ENCODE measurements around the gene ZFAND6.
A peak's percentile ranks its signal among the peaks of the same experiment; 100 is the strongest.

ZFAND6 gene

DNA sequence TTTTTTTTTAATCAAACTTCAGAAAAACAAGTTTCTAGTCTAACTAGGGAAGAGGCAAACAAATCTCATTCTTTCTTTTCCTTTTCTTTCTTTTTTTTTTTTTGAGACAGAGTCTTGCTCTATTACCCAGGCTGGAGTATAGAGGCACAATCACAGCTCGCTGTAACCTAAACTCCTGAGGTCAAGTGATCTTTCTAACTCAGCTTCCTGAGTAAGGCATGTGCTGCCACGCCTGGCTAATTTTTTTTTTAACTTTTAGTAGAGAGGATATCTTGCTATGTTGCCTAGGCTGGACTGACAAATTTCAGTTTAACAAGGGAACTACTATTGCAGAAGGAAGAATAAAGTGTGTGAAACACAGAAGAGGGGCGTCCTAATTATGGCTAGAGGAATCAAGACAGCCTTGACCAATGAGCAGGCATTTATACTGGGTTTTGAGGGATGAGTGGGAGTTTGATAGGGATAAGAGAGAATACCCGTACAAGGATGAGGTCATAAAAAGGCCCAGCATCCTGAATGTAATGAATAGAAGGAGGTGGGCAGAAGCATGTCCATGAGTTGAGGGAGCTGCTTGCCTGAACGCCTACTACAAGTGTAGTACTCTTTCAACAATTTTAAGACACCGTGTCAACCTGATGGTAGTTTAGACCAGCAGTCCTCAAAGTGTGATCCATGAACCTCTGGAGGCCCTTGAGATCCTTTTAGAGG is 6.7 kb upstream of the ZFAND6 start:
- DNase-seq (ENCODE audit: low spot score) = no peak

DNA sequence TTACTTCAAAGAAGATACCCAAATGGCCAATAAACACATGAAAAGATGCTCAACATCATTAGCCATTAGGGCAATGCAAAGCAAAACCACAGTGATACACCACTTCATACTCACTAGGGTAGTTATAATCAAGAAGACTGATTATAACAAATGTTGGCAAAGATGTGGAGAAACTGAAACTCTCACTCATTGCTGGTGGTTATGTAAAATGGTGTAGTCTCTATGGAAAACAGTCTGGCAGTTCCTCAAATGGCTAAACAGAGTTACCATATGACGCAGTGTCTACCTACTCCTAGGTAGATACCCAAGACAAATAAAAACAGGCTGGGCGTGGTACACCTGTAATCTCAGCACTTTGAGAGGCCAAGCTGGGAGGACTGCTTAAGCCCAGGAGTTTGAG is 3.5 kb upstream of the ZFAND6 start:
- no peak for DNase-seq (ENCODE audit: low spot score)

DNA sequence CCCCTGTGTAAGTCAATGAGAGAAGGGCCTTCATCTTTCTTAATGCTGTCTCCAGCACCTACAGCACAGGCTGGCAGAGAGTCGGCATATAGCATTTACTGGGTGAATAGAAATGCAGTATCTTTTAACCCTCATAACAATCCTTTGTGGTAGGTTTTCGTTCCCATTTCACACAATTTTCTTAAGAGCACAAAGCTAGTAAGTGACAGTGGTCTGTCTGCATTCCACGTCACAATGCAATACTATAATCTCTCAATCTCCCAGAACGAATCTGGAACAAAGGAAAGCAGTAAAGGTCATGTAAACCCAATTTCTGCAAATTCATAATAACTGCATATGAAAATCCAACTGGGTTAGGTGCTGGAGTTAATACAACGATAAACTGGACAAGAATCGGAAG is 1.4 kb upstream of the ZFAND6 start:
- DNase-seq (ENCODE audit: low spot score) = no peak

DNA sequence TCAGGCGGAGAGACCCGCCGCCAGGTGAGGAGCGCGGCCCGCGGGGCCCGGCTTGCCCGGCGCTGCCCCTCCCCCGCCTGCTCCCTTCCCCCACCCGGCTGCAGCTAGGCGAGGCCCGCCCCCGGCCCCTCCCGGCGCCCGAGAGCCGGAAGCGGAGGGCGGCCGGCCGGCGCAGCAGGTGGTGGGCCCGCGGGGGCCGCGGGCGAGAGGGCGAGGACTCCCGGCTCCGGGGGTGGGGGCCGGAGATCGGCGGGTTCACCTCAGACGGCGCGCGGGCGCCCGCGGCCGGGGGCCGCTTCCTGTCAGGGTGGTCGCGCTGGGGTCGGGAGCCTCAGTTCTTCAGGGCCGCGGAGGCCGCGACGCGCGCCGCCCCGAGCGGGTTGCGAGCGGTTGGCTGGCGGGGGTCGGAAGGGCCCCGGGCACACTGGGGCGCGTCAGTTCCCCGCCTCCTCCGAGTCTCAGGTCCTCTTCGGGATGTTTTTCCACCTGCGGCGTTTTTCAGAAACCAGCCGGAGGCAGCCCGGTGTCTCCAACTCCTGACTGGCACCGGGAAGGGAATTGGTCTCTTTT is 395 bp downstream of the ZFAND6 start:
- DNase-seq (ENCODE audit: low spot score) = no peak

DNA sequence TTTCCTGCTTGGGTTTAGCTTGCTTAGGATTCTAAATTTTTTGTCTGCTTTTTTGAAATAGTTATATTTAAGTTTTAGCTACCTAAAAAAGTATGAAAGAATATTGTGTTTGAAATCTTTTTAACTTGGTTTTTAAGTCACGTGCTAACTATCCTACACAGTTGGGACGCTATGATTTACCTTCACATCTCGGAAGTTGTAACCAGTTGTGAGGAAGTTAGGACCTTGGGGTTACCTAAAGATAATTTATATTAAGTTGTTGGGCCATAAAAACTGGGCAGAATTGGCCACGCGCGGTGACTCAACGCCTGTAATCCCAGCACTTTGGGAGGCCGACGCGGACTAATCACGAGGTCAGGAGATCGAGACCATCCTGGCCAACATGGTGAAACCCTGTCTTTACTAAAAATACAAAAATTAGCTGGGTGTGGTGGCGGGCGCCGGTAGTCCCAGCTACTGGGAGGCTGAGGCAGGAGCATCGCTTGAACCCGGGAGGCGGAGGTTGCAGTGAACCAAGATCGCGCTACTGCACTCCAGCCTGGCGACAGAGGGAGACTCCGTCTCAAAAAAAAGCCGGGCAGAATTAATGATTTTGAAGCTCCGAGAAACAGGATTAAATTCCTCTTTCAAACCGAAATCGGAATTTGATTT is 1.0 kb downstream of the ZFAND6 start:
- DNase-seq (ENCODE audit: low spot score) = peak; percentile 47

DNA sequence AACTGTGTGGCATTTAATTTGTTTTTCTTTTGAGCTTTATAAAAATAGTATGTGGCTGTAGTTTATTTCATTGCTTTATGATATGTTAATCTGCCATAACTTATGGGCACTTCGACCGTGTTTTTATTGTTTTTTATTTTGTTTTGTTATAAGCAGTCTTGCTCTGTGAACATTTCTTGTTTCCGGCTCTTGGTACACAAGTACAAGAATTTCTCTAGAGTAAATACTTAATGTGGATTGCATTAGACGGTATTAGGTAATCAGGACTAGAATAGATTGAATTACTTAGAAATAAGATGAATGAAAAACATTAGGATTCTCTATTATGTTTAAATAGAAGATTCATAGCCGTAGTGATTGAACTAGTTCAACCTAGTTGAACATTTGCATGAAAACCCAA is 2.1 kb downstream of the ZFAND6 start:
- DNase-seq (ENCODE audit: low spot score) = no peak

DNA sequence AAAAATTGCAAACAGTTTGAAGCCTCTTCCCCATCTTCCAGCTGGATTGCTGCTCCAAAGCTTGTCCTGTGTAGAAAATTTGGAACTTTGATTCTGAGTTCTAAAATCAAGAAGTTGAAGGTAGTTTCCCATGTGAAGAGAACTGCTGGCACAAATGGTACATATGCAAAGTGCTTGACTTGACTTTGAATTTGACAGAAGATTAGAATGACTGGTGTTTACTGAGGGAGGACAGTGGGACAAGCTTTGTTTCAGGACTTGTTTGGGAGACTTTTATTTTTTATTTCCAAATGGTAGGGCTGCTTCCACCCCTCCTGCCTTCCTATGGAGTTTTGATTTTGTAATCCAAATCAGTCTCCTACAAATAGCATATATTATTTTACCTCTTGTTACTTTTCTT is 7.4 kb downstream of the ZFAND6 start:
- DNase-seq (ENCODE audit: low spot score) = no peak

DNA sequence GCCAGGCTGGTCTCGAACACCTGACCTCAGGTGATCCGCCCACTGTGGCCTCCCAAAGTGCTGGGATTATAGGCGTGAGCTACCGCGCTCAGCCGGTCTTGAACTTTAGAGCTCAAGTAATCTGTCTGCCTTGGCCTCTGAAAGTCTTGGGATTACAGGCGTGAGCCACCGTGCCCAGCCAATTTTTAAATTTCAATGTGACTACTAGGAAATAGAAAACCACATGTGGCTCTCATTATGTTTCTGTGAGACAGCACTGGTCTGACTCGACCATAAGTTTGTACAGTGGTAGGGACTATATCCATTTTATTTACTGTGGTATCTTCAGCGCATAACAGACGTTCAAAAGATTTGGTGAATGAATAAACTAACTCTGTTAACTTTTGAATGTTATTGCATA is 9.1 kb downstream of the ZFAND6 start:
- DNase-seq (ENCODE audit: low spot score) = no peak

DNA sequence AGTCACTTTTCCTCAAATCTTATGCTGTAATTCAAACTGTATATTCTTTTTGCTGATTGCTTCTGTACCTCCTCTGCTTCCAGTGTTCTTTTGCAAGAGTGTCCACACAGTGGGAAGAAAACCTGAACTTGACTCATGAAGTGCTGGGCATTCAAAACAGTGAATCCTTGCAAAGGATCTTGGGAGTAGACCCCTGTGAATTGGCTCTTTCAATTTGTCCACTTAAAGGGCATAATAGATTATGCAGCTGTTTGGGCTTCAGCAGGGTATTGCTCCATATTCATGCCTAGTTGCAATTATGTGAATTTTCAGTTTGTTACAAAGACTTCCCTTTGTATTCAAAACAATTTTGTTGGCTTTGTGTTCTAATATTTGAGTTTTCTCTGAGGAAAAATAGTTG is 11.4 kb downstream of the ZFAND6 start:
- DNase-seq (ENCODE audit: low spot score) = peak; percentile 59

DNA sequence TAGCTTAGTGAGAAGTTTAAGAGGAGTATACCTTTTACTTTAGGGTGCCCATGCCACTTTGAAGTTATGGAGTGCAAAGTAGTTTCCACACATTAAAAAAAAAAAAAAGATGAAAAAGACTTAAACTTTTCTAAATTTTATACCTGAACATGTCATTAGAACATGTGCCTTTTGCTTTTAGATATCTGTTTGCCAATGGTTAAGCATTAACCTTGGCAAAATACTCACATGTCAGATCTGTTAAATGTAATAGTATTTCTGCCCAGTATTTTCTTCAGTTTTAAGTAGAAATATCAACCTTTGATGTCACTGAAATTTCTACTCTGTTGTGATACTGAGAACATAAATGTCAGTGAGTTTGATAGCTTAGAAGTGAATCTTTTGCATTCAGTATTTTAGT is 12.2 kb downstream of the ZFAND6 start:
- no peak for DNase-seq (ENCODE audit: low spot score)

DNA sequence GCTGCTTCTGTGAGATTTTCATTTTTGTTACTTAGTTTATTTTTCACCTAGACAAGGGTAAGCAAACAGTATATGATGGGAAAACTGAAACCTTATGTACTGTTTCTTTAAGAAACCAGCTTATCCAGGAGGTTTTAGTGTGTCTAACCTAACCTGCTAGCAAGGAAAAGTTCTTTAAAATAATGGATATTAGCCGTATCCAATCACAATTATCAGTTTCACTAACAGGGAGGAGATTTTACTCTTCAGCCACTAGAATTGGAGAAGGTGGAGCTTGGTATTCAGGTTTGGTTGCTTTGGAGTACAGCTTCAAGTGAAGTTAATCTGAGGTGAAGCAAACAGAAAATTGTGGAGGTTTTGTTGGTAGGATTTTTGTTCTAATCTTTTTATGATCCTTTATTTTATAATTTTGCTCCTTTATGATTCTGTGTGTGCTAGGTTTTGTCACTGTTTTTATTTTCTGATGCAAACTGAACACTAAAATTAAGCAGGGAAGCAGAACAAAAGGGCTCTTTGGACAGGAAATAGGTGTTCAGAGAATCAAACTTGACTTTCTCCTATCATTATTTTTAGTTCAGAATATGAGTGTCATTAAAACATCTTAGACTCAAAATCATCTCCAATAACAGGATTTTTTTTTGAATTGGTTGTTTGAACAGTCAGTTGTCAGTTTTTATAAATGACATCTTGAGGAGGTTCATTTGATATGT is 13.0 kb downstream of the ZFAND6 start:
- peak; percentile 91 for DNase-seq (ENCODE audit: low spot score)

DNA sequence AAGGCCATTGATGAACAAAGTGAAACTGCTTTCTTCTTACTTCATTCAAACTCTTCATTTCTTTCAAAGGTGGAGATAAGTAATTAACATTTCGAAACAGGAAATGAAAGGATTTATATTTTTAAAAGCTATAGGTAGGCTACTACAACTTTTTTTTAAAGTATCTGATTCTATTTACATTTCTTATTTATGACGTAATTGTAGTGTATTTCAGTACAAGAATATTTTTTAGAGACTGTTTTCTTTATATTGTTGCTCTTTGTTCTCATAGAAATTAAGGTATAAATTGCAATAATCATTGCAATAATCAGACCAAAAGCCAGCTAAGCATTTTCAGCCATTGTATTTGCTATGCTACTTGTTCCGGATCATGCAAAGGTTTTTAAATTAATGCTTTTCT is 13.7 kb downstream of the ZFAND6 start:
- no peak for DNase-seq (ENCODE audit: low spot score)

DNA sequence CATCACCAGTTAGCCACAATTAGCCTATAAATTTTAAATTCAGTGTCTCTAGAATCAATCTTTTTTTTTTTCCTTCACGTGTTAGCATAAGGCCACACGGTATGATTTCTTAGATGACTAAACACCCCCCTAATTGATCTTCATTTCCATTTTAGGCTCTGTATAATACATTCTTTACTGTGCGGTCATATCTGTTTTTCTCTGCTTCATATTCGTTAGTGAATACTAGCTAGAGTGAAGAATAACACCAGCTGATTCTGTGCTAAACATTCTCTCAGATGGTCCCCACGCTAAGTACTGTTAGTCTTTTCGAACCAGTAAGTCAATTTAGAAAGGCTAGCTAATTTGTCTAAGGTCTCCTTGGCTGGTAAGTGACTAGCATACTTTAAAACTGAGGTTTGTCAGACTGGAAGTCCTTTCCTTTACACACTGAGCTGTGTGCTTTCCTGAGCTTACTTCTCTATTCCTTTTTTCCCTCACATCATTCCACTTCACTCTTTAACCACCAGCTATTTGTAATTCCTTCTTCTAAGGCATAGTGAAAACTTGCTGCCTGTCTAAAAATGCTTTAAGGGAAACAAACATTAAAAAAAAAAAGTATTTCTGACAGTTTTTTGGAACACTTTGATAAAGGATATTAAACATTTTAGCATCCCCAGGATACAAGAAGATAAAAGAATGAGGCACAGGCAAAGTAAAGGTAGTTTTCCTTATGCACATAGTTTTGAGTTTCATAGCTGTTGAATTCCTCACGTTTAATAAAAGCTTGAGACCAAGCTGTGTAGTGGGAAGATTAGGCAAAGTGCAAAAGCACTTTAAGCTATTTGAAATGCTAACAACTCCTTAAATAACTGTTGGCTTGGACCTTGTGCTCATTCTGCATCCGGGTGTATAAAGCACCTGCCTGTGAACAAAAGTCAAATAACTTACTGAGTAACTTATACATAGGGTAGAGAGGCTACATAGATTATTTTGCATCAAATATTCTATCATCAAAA is 17.1 kb downstream of the ZFAND6 start:
- no peak for DNase-seq (ENCODE audit: low spot score)

DNA sequence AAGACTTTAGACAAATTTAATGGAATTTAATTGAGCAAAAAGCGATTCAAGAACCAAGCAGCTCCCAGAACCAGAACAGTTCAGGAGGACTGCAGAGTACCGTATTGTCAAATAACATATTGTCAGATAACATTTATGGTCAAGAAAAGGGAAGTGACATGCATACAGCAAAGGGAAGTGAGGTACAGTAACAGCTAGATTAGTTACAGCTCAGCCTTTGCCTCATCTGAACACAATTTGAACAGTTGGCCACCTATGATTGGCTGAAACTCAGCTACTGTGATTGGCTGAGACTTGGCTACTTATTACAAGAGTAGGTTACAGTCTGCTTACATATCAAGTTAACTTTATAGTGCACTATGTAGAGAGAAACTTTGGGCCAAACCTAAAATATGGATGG is 21.9 kb downstream of the ZFAND6 start:
- DNase-seq (ENCODE audit: low spot score) = no peak

DNA sequence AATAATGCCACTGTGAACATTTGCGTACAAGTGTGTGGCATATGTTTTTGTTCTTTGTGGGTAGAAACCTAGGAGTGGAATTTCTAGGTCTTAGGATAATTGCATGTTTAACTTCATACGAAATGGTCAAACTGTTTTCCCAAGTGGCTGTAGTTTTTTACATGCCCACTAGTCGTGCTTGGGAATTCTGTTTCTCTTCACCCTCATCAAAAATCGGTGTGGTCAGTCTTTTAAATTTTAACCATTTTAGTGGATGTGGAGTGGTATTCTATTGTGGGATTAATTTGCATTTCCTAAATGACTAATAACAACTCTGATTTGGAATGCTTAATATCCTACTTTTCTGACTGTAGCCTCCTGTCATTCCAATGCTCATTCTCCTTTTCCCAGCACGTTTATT is 27.6 kb downstream of the ZFAND6 start:
- DNase-seq (ENCODE audit: low spot score) = no peak

DNA sequence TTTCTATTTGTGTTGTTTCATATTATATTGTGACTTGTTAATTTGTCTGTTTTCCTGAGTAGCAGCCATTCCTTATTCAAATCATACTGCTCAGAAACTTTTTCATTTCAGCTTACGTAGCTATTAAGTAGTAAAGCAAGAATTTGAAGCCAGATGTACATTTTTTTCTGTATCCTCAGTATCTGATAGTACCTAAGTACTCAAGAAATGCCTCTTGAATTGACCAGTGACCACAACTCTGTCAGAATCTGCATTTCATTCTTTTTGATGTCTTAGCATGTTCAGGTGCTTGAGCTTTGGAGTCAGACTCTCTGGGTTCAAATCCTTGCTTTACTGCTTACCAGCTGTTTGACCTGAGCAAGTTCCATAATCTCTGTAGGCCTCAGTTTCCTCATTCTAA is 30.6 kb downstream of the ZFAND6 start:
- no peak for DNase-seq (ENCODE audit: low spot score)

DNA sequence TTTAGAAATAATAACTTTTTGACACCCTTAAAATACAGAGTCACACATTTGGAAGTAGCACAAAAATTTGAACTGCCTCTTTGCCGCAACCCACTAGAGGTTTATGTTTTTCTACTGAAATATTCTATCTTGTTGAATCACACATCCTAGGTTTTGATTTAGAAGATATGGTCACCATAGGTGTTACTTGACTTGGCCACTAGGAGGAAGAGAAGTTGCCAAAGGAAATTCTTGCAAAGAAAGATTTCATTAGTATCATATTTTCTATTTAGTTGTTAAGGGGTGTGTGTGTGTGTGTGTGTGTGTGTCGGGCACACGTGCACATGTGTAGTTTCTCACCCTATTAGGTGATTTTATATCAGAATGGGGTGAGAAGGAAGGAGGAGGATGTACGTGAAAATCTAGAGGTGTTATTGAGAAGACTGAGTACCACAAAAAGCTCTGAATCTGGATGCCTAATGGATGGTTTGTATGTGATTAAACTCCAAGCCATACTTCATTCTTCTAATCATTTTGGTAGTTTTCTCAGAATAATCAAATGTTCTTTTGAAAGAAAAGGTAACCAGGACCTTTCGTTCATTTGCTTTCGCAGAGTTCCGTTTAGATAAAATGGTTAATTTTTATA is 31.5 kb downstream of the ZFAND6 start:
- no peak for DNase-seq (ENCODE audit: low spot score)

DNA sequence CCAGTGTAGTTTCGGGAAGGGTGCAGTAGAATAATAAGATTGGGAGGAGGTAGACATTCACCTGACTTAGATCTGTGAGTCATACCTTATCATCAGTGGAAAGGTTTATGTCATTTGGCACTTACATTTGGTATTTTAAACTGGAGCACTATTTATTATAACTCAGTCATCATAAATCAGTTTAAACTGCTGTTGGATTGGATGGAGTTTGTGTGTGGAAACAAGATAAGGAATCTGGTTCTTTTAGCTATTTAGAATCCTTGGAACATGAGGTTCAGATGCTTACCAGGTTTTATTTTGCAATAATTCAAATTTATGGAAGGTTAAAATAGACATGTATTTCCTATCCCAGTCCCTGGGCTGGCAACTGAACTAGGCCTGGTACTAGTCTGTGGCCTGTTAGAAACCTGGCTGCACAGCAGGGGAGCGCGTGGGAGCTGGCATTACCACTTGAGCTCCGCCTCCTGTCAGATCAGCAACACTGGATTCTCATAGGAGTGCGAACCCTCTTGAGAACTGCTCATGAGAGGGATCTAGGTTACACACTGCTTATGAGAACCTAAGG is 34.5 kb downstream of the ZFAND6 start:
- DNase-seq (ENCODE audit: low spot score) = no peak

DNA sequence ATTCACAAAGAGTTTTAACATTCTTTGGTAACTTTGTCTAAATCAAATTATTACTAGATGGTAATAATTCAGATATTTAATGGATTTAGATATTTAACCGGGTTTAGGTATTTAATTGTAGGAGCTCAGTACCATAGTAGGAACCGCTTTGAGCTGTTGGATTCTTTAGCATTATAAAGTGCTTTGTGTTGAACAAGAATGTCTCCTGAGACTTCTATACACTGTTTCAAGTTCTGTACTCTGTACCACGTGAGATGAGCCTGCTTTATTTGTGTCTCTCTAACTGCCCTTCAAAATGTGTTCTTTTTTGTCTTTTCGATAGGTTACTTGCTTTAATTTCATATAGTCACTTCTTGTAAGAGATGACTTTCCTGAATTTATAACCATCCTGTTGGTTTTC is 36.0 kb downstream of the ZFAND6 start:
- no peak for DNase-seq (ENCODE audit: low spot score)

DNA sequence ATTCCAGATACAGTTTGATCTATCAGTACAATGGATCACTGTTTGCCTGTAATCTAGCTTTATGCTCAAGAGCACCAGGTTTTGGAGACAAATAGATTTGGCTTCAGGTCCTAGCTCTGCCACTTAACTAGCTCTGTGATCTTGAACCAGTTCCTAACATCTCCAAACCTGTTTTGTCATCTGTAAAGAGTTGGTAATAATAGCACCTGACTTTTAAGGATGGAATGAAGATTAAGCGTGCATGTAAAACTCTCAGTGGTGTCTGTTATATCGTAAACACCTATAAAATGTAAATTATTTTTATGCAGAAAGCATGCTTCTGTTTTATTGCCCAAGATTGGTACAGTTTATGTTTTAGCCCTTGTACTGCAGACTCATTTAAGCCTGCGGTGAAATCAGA is 36.5 kb downstream of the ZFAND6 start:
- no peak for DNase-seq (ENCODE audit: low spot score)

DNA sequence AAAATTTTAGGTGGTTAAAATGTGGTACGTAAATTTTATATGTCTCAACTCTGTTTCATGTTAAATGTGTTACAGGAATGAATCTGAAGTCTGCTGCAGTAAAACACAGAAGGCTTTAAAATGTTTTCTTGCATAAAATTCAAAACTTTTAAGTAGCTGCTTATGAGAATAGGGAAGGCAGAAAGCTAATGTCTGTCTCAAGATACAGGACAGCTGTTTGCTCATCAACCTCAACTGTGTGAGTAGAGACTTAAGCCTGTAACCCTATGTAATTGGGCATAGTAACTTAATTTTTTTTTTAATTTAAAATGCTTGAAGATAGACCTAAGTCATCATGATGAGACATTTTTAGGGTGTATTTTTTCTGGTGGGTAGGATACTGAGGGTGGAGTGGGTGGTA is 38.9 kb downstream of the ZFAND6 start:
- DNase-seq (ENCODE audit: low spot score) = no peak

Measured in pons (tissue), 1 donor.